ENCODE measurements around the gene C3.

C3 gene

GRCh38 chr19:6730941-6731670 lies 10.7 kb upstream of the C3 start:
- no peak for DNase-seq (ENCODE audit: low spot score)

GRCh38 chr19:6730153-6730804 lies 9.8 kb upstream of the C3 start:
- DNase-seq (ENCODE audit: low spot score) = peak; percentile 76

DNA sequence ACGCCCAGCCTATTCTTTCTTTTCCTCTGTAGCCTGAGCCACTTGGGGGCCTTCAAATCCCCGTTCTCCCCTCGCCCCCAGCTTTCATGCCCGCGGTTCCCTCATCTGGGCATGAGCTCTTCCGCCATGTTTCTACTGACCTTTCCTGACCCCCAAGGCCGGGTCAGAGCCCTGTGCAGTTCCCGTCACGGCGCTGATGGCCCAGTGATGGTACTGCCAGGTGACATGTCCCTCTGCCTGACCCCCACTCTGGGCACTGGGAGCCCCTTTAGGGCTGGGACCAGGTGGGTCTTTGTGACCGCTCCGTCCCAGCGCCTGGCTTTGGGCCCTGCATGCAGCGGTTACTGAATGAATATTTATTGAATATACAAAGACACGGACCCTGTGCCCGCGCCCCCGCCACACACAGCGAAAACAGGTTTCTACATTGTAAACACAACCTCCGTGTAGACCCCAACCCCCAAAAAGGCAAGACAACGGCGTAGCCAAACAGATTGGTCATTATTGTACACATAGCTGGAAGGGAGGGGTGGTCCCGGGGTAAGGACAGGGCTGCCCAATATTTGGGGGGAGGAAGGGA lies 9.2 kb upstream of the C3 start:
- DNase-seq (ENCODE audit: low spot score) = no peak

GRCh38 chr19:6728346-6728745 lies 7.9 kb upstream of the C3 start:
- DNase-seq (ENCODE audit: low spot score) = no peak

DNA sequence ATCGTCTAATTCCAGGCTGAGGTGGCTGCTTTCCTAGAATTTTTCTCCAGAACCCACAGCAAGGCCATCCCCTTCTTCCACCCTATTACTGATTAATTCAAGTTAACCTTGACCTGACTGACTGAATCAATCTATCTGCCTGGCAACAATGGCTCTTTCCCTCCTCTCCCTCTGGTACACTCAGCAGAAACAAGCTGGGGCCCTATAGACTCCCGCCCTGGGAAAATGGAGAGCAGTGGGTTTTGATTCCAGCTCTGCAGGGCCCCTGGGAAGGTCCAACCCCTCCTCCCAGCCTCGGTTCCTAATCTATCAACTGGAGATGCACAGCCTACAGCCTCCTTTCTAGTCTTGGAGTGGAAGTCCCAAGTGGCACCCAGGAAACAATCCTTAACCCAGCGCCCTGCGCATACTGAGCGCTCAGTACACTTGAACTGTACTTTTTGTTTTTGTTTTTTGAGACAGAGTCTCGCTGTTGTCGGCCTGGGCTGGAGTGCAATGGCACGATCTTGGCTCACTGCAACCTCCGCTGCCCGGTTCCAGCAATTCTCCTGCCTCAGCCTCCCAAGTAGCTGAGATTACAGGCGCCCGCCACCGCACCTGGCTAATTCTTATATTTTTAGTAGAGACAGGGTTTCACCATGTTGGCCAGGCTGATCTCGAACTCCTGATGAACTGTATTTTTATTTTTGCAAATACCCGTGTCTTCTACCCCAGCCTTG lies 5.2 kb upstream of the C3 start:
- DNase-seq (ENCODE audit: low spot score) = no peak

DNA sequence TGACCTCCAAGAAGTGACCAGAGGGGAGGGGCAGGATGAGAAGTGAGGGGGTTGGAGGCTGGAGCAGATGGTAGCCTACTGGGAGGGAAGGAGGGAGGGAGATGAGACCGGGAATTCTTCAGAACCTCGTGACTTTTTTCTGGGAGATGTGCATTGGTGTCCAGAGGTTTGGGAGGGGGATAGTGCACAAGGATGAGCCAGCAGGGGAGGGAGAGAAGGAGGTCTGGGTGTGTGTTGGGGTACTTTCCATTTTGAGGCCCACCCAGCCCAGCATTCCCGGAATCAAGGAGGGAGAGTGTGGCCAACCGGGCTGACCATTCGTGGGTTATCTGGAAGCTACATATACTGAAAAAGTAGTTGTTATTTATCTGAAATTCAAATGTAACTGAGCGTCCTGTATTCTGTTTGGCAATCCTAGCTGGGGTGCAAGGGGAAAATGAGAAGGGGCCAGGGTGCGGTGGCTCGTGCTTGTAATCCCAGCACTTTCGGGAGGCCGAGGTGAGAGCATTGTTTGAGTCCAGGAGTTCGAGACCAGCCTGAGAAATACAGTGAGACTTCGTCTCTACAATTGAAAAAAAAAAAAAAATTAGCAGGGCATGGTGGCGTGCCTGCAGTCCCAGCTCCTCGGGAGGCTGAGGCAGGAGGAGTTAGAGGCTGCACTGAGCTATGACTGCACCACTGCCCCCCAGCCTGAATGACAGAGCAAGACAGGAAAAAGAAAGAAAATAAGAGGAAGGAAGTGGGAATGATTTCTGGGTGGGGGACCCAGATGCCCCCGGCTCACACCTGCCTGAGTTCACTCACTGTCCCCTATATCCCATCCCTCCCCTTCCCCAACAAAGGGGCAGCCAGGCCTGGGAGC lies 4.4 kb upstream of the C3 start:
- DNase-seq (ENCODE audit: low spot score) = no peak

DNA sequence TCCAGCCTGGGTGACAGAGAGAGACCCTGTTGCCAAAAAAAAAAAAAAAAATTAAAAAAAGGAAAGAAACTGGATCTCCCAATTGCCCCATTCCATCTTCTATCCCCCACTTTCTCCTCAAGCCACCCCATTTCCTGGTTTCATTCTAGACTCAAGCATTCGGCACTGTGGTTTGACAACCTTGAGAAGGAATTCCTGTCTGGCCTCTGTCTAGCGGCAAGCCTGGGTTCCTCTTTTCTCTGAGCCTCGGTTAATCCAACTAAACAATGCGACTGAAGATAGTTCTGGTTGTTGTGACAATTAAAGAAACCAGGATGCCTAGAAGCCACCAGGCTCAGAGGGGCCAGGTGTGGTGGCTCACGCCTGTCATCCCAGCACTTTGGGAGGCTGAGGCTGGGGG lies 3.3 kb upstream of the C3 start:
- DNase-seq (ENCODE audit: low spot score) = no peak

DNA sequence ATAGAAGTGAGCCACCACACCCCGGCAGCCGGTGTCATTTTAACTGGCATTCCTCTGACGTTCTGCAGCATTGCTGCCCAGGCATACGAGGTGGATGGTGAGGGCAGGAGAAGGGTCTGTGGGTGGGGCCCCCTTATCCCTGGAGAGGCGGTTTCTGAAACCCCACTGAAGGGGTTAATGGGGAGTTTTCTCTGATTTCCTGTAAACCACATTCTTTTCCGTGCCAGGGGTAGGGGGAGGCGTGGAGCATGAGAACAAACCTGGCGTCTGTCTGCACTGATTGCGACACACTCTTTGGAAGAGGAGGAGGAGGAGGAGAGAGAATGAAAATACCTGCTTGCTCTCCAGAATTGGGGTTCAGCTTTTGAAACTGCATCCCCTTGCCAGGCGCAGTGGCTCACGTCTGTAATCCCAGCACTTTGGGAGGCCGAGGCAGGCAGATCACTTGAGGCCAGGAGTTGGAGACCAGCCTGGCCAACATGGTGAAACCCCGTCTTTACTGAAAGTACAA lies 2.7 kb upstream of the C3 start:
- DNase-seq (ENCODE audit: low spot score) = peak; percentile 44

DNA sequence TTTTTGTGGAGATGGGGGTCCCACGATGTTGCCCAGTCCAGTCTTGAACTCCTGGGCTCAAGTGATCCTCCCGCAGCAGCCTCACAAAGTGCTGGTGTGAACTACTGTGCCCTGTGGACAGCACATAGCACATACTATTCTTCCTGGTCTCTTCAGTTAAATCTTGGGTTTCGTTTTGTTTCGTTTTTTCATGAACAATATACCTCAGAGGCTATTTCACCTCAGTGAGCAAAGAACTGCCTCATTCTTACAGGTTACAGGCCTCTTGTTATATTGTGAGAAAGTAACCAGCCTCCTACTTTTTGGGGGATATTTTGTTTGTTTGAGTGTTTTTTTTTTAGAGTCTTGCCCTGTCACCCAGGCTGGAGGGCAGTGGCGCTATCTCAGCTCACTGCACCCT lies 1.3 kb upstream of the C3 start:
- no peak for DNase-seq (ENCODE audit: low spot score)

- no peak for DNase-seq (ENCODE audit: low spot score)
Observed at GRCh38 chr19:6721138-6721474, 656 bp upstream of the C3 start.

- no peak for DNase-seq (ENCODE audit: low spot score)
Observed at GRCh38 chr19:6719992-6720368, 470 bp downstream of the C3 start.

DNA sequence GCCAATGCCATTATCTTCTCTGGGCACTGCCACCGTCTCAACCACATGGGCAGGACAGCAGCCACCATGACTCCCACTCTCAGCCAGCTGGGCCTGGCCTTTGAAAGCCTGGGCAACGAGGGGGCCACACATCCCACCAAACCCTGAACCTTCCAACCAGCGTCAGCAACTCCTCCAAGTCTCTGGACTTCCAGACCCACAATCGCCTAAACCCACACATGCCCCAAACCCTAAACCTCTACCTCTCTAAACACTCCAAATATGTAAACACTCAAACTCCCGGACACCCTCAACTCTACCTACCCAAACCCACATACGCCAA lies 949 bp downstream of the C3 start:
- no peak for DNase-seq (ENCODE audit: low spot score)

GRCh38 chr19:6718741-6719539 lies 1.5 kb downstream of the C3 start:
- DNase-seq (ENCODE audit: low spot score) = peak; percentile 60

GRCh38 chr19:6718111-6718740 lies 2.2 kb downstream of the C3 start:
- no peak for DNase-seq (ENCODE audit: low spot score)

- no peak for DNase-seq (ENCODE audit: low spot score)
Observed at GRCh38 chr19:6717441-6717971, 2.9 kb downstream of the C3 start.

DNA sequence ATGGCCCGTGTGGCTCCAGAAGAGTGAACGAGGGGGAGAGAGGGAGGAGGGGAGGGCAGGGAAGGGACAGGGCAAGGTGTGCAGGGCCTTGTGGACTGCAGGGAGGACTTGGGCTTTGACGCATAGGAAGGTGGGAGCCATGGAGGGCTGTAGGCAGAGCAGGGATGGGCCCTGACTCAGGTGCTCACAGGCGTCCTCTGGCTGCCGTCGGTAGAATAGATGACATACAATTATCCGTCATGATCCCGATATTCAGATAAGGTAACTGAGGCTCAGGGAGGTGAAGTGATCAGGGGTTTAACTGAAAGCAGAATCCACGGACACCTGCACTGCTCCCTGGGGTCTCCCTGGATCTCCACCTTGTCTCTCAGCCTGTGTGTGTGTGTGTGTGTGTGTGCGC lies 3.4 kb downstream of the C3 start:
- DNase-seq (ENCODE audit: low spot score) = no peak

DNA sequence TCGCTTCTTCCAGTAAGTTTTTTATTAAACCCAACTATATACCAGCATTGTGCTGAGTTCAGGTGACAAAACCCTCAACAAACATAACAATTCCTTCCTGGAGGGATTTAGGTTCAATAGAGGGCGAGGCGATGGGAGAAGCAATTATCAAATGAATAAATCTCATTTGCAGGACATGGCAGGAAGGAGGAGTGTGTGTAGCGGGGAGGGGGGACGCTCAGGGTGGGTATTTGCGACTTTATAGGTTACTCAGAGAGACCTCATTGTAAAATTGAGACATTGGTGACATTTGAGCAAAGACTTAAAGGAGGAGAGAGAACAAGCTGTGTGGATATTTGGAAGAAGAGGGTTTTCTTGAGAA lies 3.9 kb downstream of the C3 start:
- DNase-seq (ENCODE audit: low spot score) = no peak

DNA sequence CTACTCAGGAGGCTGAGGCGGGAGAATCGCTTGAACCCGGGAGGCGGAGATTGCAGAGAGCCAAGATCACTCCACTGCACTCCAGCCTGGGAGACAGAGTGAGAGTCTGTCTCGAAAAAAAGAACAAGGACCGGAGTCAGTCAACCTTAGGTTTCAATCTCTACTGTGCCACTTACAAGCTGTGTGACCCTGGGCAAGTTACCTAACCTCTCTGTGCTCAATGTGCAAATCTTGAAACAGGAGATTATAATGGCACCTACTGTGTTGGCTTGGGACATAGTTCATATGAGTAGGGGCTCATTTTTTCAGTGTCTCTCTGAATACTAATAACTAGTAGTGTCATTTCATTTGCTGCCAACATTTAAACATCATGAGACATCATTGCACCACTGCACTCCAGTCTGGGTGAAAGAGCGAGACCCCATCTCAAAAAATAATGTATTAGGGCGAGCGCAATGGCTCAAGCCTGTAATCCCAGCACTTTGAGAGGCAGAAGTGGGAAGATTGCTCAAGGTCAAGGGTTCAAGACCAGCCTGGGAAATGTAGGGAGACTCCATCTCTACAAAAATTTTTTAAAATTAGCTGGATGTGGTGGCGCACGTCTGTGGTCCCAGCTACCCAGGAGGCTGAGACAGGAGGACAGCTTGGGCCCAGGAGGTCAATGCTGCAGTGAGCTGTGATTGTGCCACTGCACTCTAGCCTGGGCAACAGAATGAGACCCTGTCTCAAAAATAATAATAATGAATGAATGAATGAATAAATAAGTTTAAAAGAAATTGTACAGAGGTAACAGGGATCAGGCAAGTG lies 5.5 kb downstream of the C3 start:
- no peak for DNase-seq (ENCODE audit: low spot score)

GRCh38 chr19:6713773-6714692 lies 6.4 kb downstream of the C3 start:
- no peak for DNase-seq (ENCODE audit: low spot score)

Measured in HuH-7 (cell line).